ENCODE data around the gene TRERF1. TPM values are rescaled to one million over a fixed set of nuclear protein-coding genes. Genes with fewer than 3 reads are reported as not detected.

Gene TRERF1
- total RNA-seq, 1 experiment from 2014 or later: 14.5 TPM

DNA sequence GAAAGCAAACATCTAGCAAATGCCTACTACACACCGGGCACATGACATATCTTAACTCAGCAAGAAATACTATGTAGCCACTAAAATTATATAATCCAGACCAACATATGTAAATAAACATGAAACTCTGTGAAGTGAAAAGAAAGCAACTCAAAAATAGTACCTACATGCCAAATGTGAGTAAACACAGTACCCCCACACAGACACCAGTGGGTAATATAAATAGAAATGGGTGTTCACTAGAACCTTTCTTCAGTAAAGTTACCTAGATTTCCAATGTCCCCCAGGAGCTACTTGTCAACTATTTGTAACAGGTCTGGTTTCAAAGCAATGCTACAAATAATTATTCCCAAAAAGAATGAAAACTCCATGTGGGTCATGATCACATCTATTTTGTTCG is 25.5 kb downstream of the TRERF1 start:
- CTCF ChIA-PET: no interaction called here
- TF ChIP-seq CTCF (conservative IDR thresholded peaks at IDR 0.05) (no peak), EZH2 (IDR thresholded peaks at IDR 0.05; ENCODE audit: low read depth) (no peak)
- intact Hi-C loops (cut with micrococcal nuclease; ENCODE audit: unreplicated experiment): no loop called here

GRCh38 chr6:42424906-42425474 is 26.7 kb downstream of the TRERF1 start:
- H3K9me3 ChIP-seq (ENCODE audit: insufficient read depth, low read depth): no peaks in the 10 kb centered on the region
- ChIA-PET POLR2A (ENCODE audit: unreplicated experiment) (interaction anchor here (0.6 kb wide), 1 partner anchor 12 kb away, joined by 7 read pairs; no protein-coding TSS in a partner anchor), CTCF (no interaction called here)
- no peaks in the 10 kb centered on the region for H4K20me1 ChIP-seq (ENCODE audit: insufficient read depth)
- no peak overlapping the region for H3K4me2 ChIP-seq
- H3F3A ChIP-seq (ENCODE audit: insufficient read depth, low read depth): no peaks in the 10 kb centered on the region
- no peak overlapping the region for H3K27ac ChIP-seq
- H2AFZ ChIP-seq: no peak overlapping the region
- no peak overlapping the region for H3K4me3 ChIP-seq
- H3K27me3 ChIP-seq (ENCODE audit: insufficient read depth, low read depth): no peaks in the 10 kb centered on the region
- no peak for DNase-seq
- peaks cover 24% of the 10 kb centered on the region for H3K79me2 ChIP-seq (ENCODE audit: low read depth)
- TF ChIP-seq EZH2 (IDR thresholded peaks at IDR 0.05; ENCODE audit: low read depth) (no peak), CTCF (conservative IDR thresholded peaks at IDR 0.05) (no peak)
- H3K36me3 ChIP-seq (ENCODE audit: low read depth): 0 out of 2 replicates have a peak, but pooled peaks cover 4% of the 10 kb centered on the region
- BruUV-seq (replicated peaks): no TSS peak
- intact Hi-C loops (cut with micrococcal nuclease; ENCODE audit: unreplicated experiment): no loop called here
- H3K9me2 ChIP-seq (ENCODE audit: insufficient read depth): no peaks in the 10 kb centered on the region
- H3K4me1 ChIP-seq (replicated peaks; ENCODE audit: insufficient read depth): no peaks in the 10 kb centered on the region

More for the DNA sequence above, 25.5 kb downstream of the TRERF1 start:
- H3F3A ChIP-seq (ENCODE audit: insufficient read depth, low read depth): no peaks in the 10 kb centered on the region
- 0 out of 2 replicates have a peak, but pooled peaks cover 4% of the 10 kb centered on the region for H3K36me3 ChIP-seq (ENCODE audit: low read depth)
- no peak overlapping the region for H3K4me3 ChIP-seq
- DNase-seq: no peak
- no peak overlapping the region for H3K27ac ChIP-seq
- H3K79me2 ChIP-seq (ENCODE audit: low read depth): peaks cover 21% of the 10 kb centered on the region
- no peaks in the 10 kb centered on the region for H3K9me2 ChIP-seq (ENCODE audit: insufficient read depth)
- H4K20me1 ChIP-seq (ENCODE audit: insufficient read depth): no peaks in the 10 kb centered on the region
- no peaks in the 10 kb centered on the region for H3K9me3 ChIP-seq (ENCODE audit: insufficient read depth, low read depth)
- H2AFZ ChIP-seq: no peak overlapping the region
- H3K4me2 ChIP-seq: no peak overlapping the region
- POLR2A ChIA-PET (ENCODE audit: unreplicated experiment): no interaction called here
- H3K4me1 ChIP-seq (replicated peaks; ENCODE audit: insufficient read depth): no peaks in the 10 kb centered on the region
- H3K27me3 ChIP-seq (ENCODE audit: insufficient read depth, low read depth): no peaks in the 10 kb centered on the region
- no TSS peak for BruUV-seq (replicated peaks)

- Histone ChIP-seq H2AFZ (no peak overlapping the region), H3K27ac (no peak overlapping the region), H3K4me1 (replicated peaks; ENCODE audit: insufficient read depth) (no peaks in the 10 kb centered on the region), H3K9me2 (ENCODE audit: insufficient read depth) (no peaks in the 10 kb centered on the region), H4K20me1 (ENCODE audit: insufficient read depth) (no peaks in the 10 kb centered on the region), H3K27me3 (ENCODE audit: insufficient read depth, low read depth) (no peaks in the 10 kb centered on the region), H3K79me2 (ENCODE audit: low read depth) (peaks cover 17% of the 10 kb centered on the region), H3F3A (ENCODE audit: insufficient read depth, low read depth) (no peaks in the 10 kb centered on the region), H3K36me3 (ENCODE audit: low read depth) (0 out of 2 replicates have a peak, but pooled peaks cover 4% of the 10 kb centered on the region), H3K4me2 (no peak overlapping the region), H3K4me3 (no peak overlapping the region), H3K9me3 (ENCODE audit: insufficient read depth, low read depth) (no peaks in the 10 kb centered on the region)
- DNase-seq: no peak
- CTCF ChIA-PET: no interaction called here
- TF ChIP-seq CTCF (conservative IDR thresholded peaks at IDR 0.05) (no peak), EZH2 (IDR thresholded peaks at IDR 0.05; ENCODE audit: low read depth) (no peak)
- intact Hi-C loops (cut with micrococcal nuclease; ENCODE audit: unreplicated experiment): no loop called here
- BruUV-seq (replicated peaks): no TSS peak
- POLR2A ChIA-PET (ENCODE audit: unreplicated experiment): no interaction called here
These were observed 28.5 kb downstream of the TRERF1 start for GRCh38 chr6:42423244-42423643.
